ENCODE results near the gene TRIM50. TPM values are rescaled to one million over a fixed set of nuclear protein-coding genes. Genes with fewer than 3 reads are reported as not detected.
A peak's percentile ranks its signal among the peaks of the same experiment; 100 is the strongest.
"Not testable (repeated sequence)": the region's sequence is repeated elsewhere in the genome, so short reads cannot be mapped to it uniquely, and the experiment has no call there.

TRIM50 gene
- total and polyA plus RNA-seq, 2 of the 13 experiments (the other 11 are each of a cell fraction or from before 2014, with no cell fraction given), result 4.2 to 24.5 TPM

GRCh38 chr7:73304612-73305387 is 23.1 kb downstream of the TRIM50 start:
- H3K4me1 ChIP-seq (ENCODE audit: insufficient read depth, low read length), result peaks cover 22% of the 10 kb centered on the region
- H4K20me1 ChIP-seq (ENCODE audit: insufficient read depth, low read length); H3K9me3 ChIP-seq (ENCODE audit: low read length); H3K4me3 ChIP-seq (replicated peaks in 1 of 3; ENCODE audit: insufficient read depth in 1 of 3, low read depth in 2 of 3, low read length in 3 of 3); POLR2A ChIA-PET; H3K4me2 ChIP-seq (ENCODE audit: low read depth, low read length); in situ Hi-C loops (cut with HindIII; ENCODE audit: extremely low pct_ligation_motif_present, low pct_unique_long_range_greater_than_20kb); ATAC-seq; FAIRE-seq; H2AFZ ChIP-seq (ENCODE audit: low read length); intact Hi-C loops (cut with micrococcal nuclease; ENCODE audit: unreplicated experiment); H3K9ac ChIP-seq (ENCODE audit: insufficient read depth, low read depth, low read length); H3K27me3 ChIP-seq (ENCODE audit: control insufficient read depth in 1 of 2, insufficient read depth in 2 of 2, low read length in 2 of 2); CTCF ChIA-PET (ENCODE audit: low intra/inter-chr PET ratio, low total read pairs); BruUV-seq (replicated peaks); DNase-seq (ENCODE audit: low spot score); H3K27ac ChIP-seq (ENCODE audit: extremely low read length, insufficient read depth, low read length): not testable (repeated sequence)
- H3K36me3 ChIP-seq (replicated peaks in 1 of 2; ENCODE audit: control insufficient read depth in 1 of 2, insufficient read depth in 2 of 2, low read length in 2 of 2), result peaks cover 7 to 18% of the 10 kb centered on the region in 2 experiments; a peak in 3 of 5 replicates
- 95% methylated on average over 12 of the region's 15 CpGs for WGBS (ENCODE audit: low lambda C conversion rate)
- 0 out of 2 replicates have a peak, but pooled peaks have one; percentile 6 for TF ChIP-seq CTCF (CRISPR knock-in tag; IDR thresholded peaks at IDR 0.05)
- H3K79me2 ChIP-seq (ENCODE audit: insufficient read depth, low read length), result peaks cover 13% of the 10 kb centered on the region

DNA sequence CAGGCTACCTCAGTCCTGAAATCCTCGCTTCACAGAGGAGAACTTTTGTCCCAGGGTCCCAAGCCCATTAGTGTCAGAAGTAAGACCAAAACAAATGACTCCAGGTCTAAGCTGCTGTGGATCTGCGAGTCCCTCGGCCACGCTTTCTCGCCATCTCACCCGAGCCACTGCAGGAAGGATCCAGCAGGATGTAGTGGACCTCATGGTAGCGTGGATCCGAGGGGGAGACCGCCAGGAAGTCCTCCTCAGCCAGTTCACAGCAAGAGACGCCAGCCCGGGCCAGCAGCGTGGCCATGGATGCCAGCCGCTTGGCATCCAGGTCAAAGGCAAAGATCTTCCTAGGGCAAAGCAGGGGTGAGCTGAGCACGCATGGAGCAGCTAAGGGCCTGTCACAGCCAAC is 23.8 kb downstream of the TRIM50 start:
- CTCF ChIA-PET (ENCODE audit: low intra/inter-chr PET ratio, low total read pairs), result no interaction called here
- H2AFZ ChIP-seq (ENCODE audit: low read length), result no peak overlapping the region
- H3K79me2 ChIP-seq (ENCODE audit: insufficient read depth, low read length), result peaks cover 13% of the 10 kb centered on the region
- no peaks in the 10 kb centered on the region for H3K9me3 ChIP-seq (ENCODE audit: low read length)
- in situ Hi-C loops (cut with HindIII; ENCODE audit: extremely low pct_ligation_motif_present, low pct_unique_long_range_greater_than_20kb) (no loop called here), intact Hi-C loops (cut with micrococcal nuclease; ENCODE audit: unreplicated experiment) (no loop called here)
- H3K4me3 ChIP-seq (replicated peaks in 1 of 3; ENCODE audit: insufficient read depth in 1 of 3, low read depth in 2 of 3, low read length in 3 of 3), result no peak overlapping the region
- H3K27me3 ChIP-seq (ENCODE audit: control insufficient read depth in 1 of 2, insufficient read depth in 2 of 2, low read length in 2 of 2), result no peaks in the 10 kb centered on the region; a peak in 1 of 5 replicates
- H3K4me2 ChIP-seq (ENCODE audit: low read depth, low read length), result no peak overlapping the region
- DNase-seq (ENCODE audit: low spot score) (no peak), FAIRE-seq (no peak), ATAC-seq (no peak)
- TF ChIP-seq, protein P1, sequence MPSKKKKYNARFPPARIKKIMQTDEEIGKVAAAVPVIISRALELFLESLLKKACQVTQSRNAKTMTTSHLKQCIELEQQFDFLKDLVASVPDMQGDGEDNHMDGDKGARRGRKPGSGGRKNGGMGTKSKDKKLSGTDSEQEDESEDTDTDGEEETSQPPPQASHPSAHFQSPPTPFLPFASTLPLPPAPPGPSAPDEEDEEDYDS (CRISPR knock-in tag; IDR thresholded peaks at IDR 0.05), result no peak
- no peak for TF ChIP-seq HMGXB3 (CRISPR knock-in tag; IDR thresholded peaks at IDR 0.05; ENCODE audit: borderline replicate concordance)
- no peak for TF ChIP-seq PHB2 (IDR thresholded peaks at IDR 0.05; ENCODE audit: partially characterized antibody)
- TF ChIP-seq SMAD3 (CRISPR knock-in tag; IDR thresholded peaks at IDR 0.05), result no peak
- no peak for TF ChIP-seq ZNF577 (CRISPR knock-in tag; IDR thresholded peaks at IDR 0.05; ENCODE audit: borderline replicate concordance, low read depth)
- no peak for TF ChIP-seq HOXA9 (CRISPR knock-in tag; IDR thresholded peaks at IDR 0.05; ENCODE audit: borderline replicate concordance)
- no peak for TF ChIP-seq TEF (CRISPR knock-in tag; IDR thresholded peaks at IDR 0.05)
- no peak for TF ChIP-seq ZNF121 (CRISPR knock-in tag; IDR thresholded peaks at IDR 0.05)
- no peaks in the 10 kb centered on the region for H4K20me1 ChIP-seq (ENCODE audit: insufficient read depth, low read length)
- peaks cover 7 to 18% of the 10 kb centered on the region in 2 experiments; a peak in 3 of 5 replicates for H3K36me3 ChIP-seq (replicated peaks in 1 of 2; ENCODE audit: control insufficient read depth in 1 of 2, insufficient read depth in 2 of 2, low read length in 2 of 2)
- no peak overlapping the region for H3K9ac ChIP-seq (ENCODE audit: insufficient read depth, low read depth, low read length)
- no TSS peak for BruUV-seq (replicated peaks)
- no peak overlapping the region for H3K27ac ChIP-seq (ENCODE audit: extremely low read length, insufficient read depth, low read length)
- 94% methylated on average over 8 of the region's 14 CpGs for WGBS (ENCODE audit: low lambda C conversion rate)
- peaks cover 17% of the 10 kb centered on the region for H3K4me1 ChIP-seq (ENCODE audit: insufficient read depth, low read length)
- POLR2A ChIA-PET, result no interaction called here
